K562 (cell line): ENCODE measurements around the gene AFF3. TPM values are rescaled to one million over a fixed set of nuclear protein-coding genes. Genes with fewer than 3 reads are reported as not detected.

Source experiments
- ATAC-seq: fragments of 200-7000 bp; cut with Tn5 transposase; 3 replicates; pipeline ENCODE4 v1.9.1; 2020; ENCODE audit warnings: moderate library complexity
- BruUV-seq: library from RNA; stranded (reverse); fragments of 400-500 nt; replicated peaks from 2 replicates; lab custom pipeline; 2021; lab: Mats Ljungman, UMichigan
- CTCF ChIA-PET: fragments of 300-600 bp; formaldehyde crosslinking; extraction: SDS; loops from one replicate; lab custom pipeline; 2021; ENCODE audit warnings: low intra/inter-chr PET ratio; lab: Yijun Ruan, JAX
- POLR2A ChIA-PET: fragments of 300-600, 350-650 bp; sonication (Branson Sonifier 250); formaldehyde crosslinking; extraction: SDS; loops from one replicate; lab custom pipeline; 2021; ENCODE audit warnings: antibody characterized with exemption, inconsistent platforms; lab: Yijun Ruan, JAX
- DNase-seq, 4 experiments: peaks; one replicate each; pipeline versions ENCODE4 v3.0.0 to v3.0.0-alpha.2; 2011 to 2018; ENCODE audit warnings: low spot score in 3 of 4, mixed read lengths in 3 of 4; ENCODE audit errors: extremely low read depth in 1 of 4
- FAIRE-seq: peaks from 2 replicates; lab custom pipeline; 2011; peaks lifted over from hg19 to GRCh38; lab: Jason Lieb, UNC
- H2AFZ ChIP-seq: 2 replicates; pipeline ENCODE4 v1.6.0; 2011; ENCODE audit warnings: low read depth, low read length, control low read depth, inconsistent platforms
- H3K27ac ChIP-seq: fragments of 200-600 bp; 3 replicates; pipeline ENCODE4 v1.8.0; 2011; ENCODE audit warnings: low read depth, mild to moderate bottlenecking, control low read depth, inconsistent platforms, low read length, moderate library complexity, mixed read lengths; ENCODE audit errors: extremely low read depth
- H3K27me3 ChIP-seq, 2 experiments: fragments of 300-600 bp in 1 of 2; 2 replicates in 1 of 2; 3 replicates in 1 of 2; pipeline versions ENCODE4 v1.6.0 to v1.8.0; 2011; ENCODE audit warnings: inconsistent platforms in 2 of 2, low read length in 2 of 2, mild to moderate bottlenecking in 1 of 2, mixed read lengths in 1 of 2, moderate library complexity in 1 of 2; ENCODE audit not compliant: control insufficient read depth in 2 of 2, insufficient read depth in 2 of 2
- H3K36me3 ChIP-seq: fragments of 300-600 bp; 3 replicates; pipeline ENCODE4 v1.8.0; 2011; ENCODE audit warnings: mild to moderate bottlenecking, low read length, inconsistent platforms; ENCODE audit not compliant: control insufficient read depth, insufficient read depth
- H3K4me1 ChIP-seq, 2 experiments: fragments of 200-600 bp in 1 of 2; replicated peaks in 1 of 2; 2 replicates in 1 of 2; 3 replicates in 1 of 2; pipeline versions ENCODE4 v1.5.1 to v1.8.0; 2011; ENCODE audit warnings: inconsistent platforms in 2 of 2, low read length in 2 of 2, mild to moderate bottlenecking in 1 of 2, mixed read lengths in 1 of 2, moderate library complexity in 1 of 2; ENCODE audit not compliant: control insufficient read depth in 2 of 2, insufficient read depth in 2 of 2
- H3K4me2 ChIP-seq: 2 replicates; pipeline ENCODE4 v1.6.1; 2011; ENCODE audit warnings: low read length, control low read depth, inconsistent platforms, mixed read lengths; ENCODE audit not compliant: insufficient read depth
- H3K4me3 ChIP-seq: fragments of 200-600 bp; sonication (generic), shearing (Covaris generic); 2 replicates; pipeline ENCODE4 v1.5.1; 2016; ENCODE audit warnings: control low read depth, inconsistent platforms
- H3K79me2 ChIP-seq: fragments of 200-600 bp; 3 replicates; pipeline ENCODE4 v1.8.0; 2011; ENCODE audit warnings: low read length, inconsistent platforms; ENCODE audit not compliant: control insufficient read depth, insufficient read depth
- H3K9ac ChIP-seq, 2 experiments: 2 replicates each; pipeline versions ENCODE4 v1.6.0 to v1.6.1; 2011; ENCODE audit warnings: low read depth in 2 of 2, low read length in 2 of 2, control low read depth in 1 of 2, inconsistent platforms in 1 of 2, mild to moderate bottlenecking in 1 of 2, mixed read lengths in 1 of 2; ENCODE audit not compliant: insufficient read depth in 1 of 2
- H3K9me1 ChIP-seq: one replicate; pipeline ENCODE4 v1.6.0; 2011; ENCODE audit warnings: inconsistent platforms, mild to moderate bottlenecking, low read length, moderate library complexity; ENCODE audit not compliant: control insufficient read depth, insufficient read depth
- H3K9me3 ChIP-seq: replicated peaks from 2 replicates; pipeline ENCODE4 v1.5.1; 2011; ENCODE audit warnings: low read depth, low read length, inconsistent platforms; ENCODE audit not compliant: control insufficient read depth, insufficient read depth
- H4K20me1 ChIP-seq: replicated peaks from 2 replicates; pipeline ENCODE4 v1.6.1; 2011; ENCODE audit warnings: low read length, inconsistent platforms, mixed read lengths; ENCODE audit not compliant: control insufficient read depth, insufficient read depth
- CXXC5 ChIP-seq: fragments of 250-450 bp; sonication (Bioruptor Pico); IDR thresholded peaks from 2 replicates; pipeline ENCODE4 v1.8.0; 2022; ENCODE audit warnings: inconsistent platforms, mild to moderate bottlenecking, moderate library complexity
- DLX4 ChIP-seq: fragments of 250-450 bp; sonication (Bioruptor Pico); IDR thresholded peaks from 2 replicates; pipeline ENCODE4 v1.6.1; 2021; ENCODE audit warnings: mild to moderate bottlenecking
- FOXJ3 ChIP-seq: sonication (generic); formaldehyde crosslinking; IDR thresholded peaks from 2 replicates; pipeline ENCODE4 v1.4.0; 2020; ENCODE audit warnings: mild to moderate bottlenecking, missing genetic modification reagents
- GMEB1 ChIP-seq: fragments of 250-450 bp; sonication (Bioruptor Pico); IDR thresholded peaks from 2 replicates; pipeline ENCODE4 v1.4.0; 2020; ENCODE audit warnings: mild to moderate bottlenecking
- WHSC1 ChIP-seq: IDR thresholded peaks from one replicate; pipeline ENCODE4 v1.6.1; 2012; ENCODE audit warnings: low read length, control low read depth, inconsistent platforms
- ZFP1 ChIP-seq: fragments of 450-650 bp; formaldehyde crosslinking; IDR thresholded peaks from 2 replicates; pipeline ENCODE4 v1.4.0; 2020; ENCODE audit warnings: mild to moderate bottlenecking, mixed read lengths
- WGBS: fragments of 100-300 bp; shearing (Covaris generic); methylation state at CpG from one replicate; pipeline ENCODE4 v1.1.6; 2016; ENCODE audit warnings: low coverage, mixed read lengths; ENCODE audit not compliant: insufficient coverage; ENCODE audit errors: missing lambda C conversion rate; 5-methylcytosine and 5-hydroxymethylcytosine counted together
- in situ Hi-C: fragments of 300-500 bp; cut with MboI; formaldehyde crosslinking; loops from 4 replicates; pipeline ENCODE4 v1.15.0; 2018; ENCODE audit warnings: inconsistent platforms, mixed read lengths
- intact Hi-C: fragments of 100-400 bp; cut with micrococcal nuclease; formaldehyde crosslinking; loops from 2 replicates; pipeline ENCODE4 v1.14.2; 2022
- polyA plus RNA-seq, 8 experiments: library from polyadenylated mRNA; depleted of rRNA in 4 of 8; stranded (reverse) in 5 of 8; unstranded in 3 of 8; fragments of >200 nt; fragmentation: Nextera tagmentation in 2 of 8; fragmentation: Illumina TruSeq in 1 of 8; extraction: Ambion mirVana in 2 of 8; extraction: Trizol in 1 of 8; gene quantifications; 2 replicates each; pipeline versions ENCODE4 v1.2.1 to v1.2.3, GENCODE V29; 2011 to 2014; ENCODE audit warnings: inconsistent platforms in 1 of 8, missing spikeins in 1 of 8
- total RNA-seq, 7 experiments: library from RNA; depleted of rRNA in 6 of 7; stranded (reverse); fragments of >200 nt in 6 of 7; fragmentation: Illumina TruSeq in 2 of 7; extraction: Trizol in 2 of 7; gene quantifications; 2 replicates each; pipeline versions ENCODE4 v1.2.1 to v1.2.3, GENCODE V29; 2011 to 2021; ENCODE audit warnings: low replicate concordance in 1 of 7
- TF ChIP-seq, protein P1 (sequence below): sonication (generic); formaldehyde crosslinking; IDR thresholded peaks from 2 replicates; pipeline ENCODE4 v1.8.0; 2022; ENCODE audit warnings: mild to moderate bottlenecking, missing genetic modification reagents

Gene AFF3
- total and polyA plus RNA-seq, 9 of the 15 experiments (the other 6 are each of a cell fraction or from before 2014, with no cell fraction given) = 0.02 to 0.11 TPM; not detected in 7

GRCh38 chr2:99786636-99787390 lies 355.6 kb downstream of the AFF3 start (continued):
- TF ChIP-seq GMEB1 (CRISPR knock-in tag) = no peak

- in situ Hi-C loops = no loop called here
- POLR2A ChIA-PET = interaction anchor here (1.9 kb wide), 1 partner anchor 13 kb away, joined by 8 read pairs; no protein-coding TSS in a partner anchor
Observed at GRCh38 chr2:99784946-99785345, 357.4 kb downstream of the AFF3 start.

More at GRCh38 chr2:99784946-99785345, 357.4 kb downstream of the AFF3 start:
- H3K9me1 ChIP-seq = no peaks in the 10 kb centered on the region
- H3K27ac ChIP-seq = no peak overlapping the region
- no peaks in the 10 kb centered on the region for H3K36me3 ChIP-seq
- H3K79me2 ChIP-seq = no peaks in the 10 kb centered on the region
- no peaks in the 10 kb centered on the region; a peak in 2 of 5 replicates for H3K4me1 ChIP-seq
- TF ChIP-seq WHSC1 (no peak), DLX4 (CRISPR knock-in tag) (no peak), ZFP1 (CRISPR knock-in tag) (no peak), CXXC5 (CRISPR knock-in tag) (no peak), FOXJ3 (CRISPR knock-in tag) (no peak)
- TF ChIP-seq, protein P1, sequence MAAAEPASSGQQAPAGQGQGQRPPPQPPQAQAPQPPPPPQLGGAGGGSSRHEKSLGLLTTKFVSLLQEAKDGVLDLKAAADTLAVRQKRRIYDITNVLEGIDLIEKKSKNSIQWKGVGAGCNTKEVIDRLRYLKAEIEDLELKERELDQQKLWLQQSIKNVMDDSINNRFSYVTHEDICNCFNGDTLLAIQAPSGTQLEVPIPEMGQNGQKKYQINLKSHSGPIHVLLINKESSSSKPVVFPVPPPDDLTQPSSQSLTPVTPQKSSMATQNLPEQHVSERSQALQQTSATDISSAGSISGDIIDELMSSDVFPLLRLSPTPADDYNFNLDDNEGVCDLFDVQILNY (CRISPR knock-in tag) = no peak
- no TSS peak for BruUV-seq
- ATAC-seq = no peak
- H3K4me3 ChIP-seq = no peak overlapping the region
- WGBS = 28% methylated on average over 8 of the region's 8 CpGs
- no peak overlapping the region for H2AFZ ChIP-seq
- H3K4me2 ChIP-seq = no peak overlapping the region
- CTCF ChIA-PET = no interaction called here
- H3K27me3 ChIP-seq = peaks cover 7 to 11% of the 10 kb centered on the region in 2 experiments; a peak in 4 of 5 replicates
- no peaks in the 10 kb centered on the region for H3K9me3 ChIP-seq
- H3K9ac ChIP-seq = no peak overlapping the region
- no peak for DNase-seq
- H4K20me1 ChIP-seq = no peaks in the 10 kb centered on the region
- no peak for FAIRE-seq
- intact Hi-C loops = no loop called here
